PFSK-1 (cell line): ENCODE data around the gene HOXC11.

Source experiments
- FOXP2 ChIP-seq: optimal IDR thresholded peaks from 2 replicates; pipeline ENCODE3; 2011; ENCODE audit warnings: borderline replicate concordance, control low read depth, inconsistent platforms; ENCODE audit not compliant: insufficient read depth; ENCODE audit errors: extremely low read length, extremely low read depth
- POLR2AphosphoS5 ChIP-seq: IDR thresholded peaks from 2 replicates; pipeline ENCODE4 v1.6.1; 2012; ENCODE audit warnings: low read depth, mild to moderate bottlenecking, control low read depth, low read length, moderate library complexity
- REST ChIP-seq, 2 experiments: IDR thresholded peaks; 2 replicates each; pipeline versions ENCODE4 v1.6.1 to v1.8.0; 2011 to 2012; ENCODE audit warnings: low read depth in 2 of 2, low read length in 2 of 2, control low read depth in 1 of 2, inconsistent platforms in 1 of 2, mild to moderate bottlenecking in 1 of 2, moderate library complexity in 1 of 2; ENCODE audit not compliant: insufficient read depth in 1 of 2
- SIN3A ChIP-seq: IDR thresholded peaks from 2 replicates; pipeline ENCODE4 v1.6.1; 2012; ENCODE audit warnings: mild to moderate bottlenecking, low read length, moderate library complexity, borderline replicate concordance; ENCODE audit not compliant: insufficient read depth
- TAF1 ChIP-seq: IDR thresholded peaks from 2 replicates; pipeline ENCODE4 v1.6.1; 2012; ENCODE audit warnings: low read length, control low read depth, borderline replicate concordance; ENCODE audit not compliant: insufficient read depth

HOXC11 gene

GRCh38 chr12:54022960-54023884 lies 50.3 kb downstream of the HOXC11 start:
- TF ChIP-seq FOXP2, result no peak
- no peak for TF ChIP-seq REST (IDR thresholded peaks at IDR 0.05; ENCODE audit: insufficient read depth in 1 of 2, low read depth in 2 of 2, low read length in 2 of 2)
- TF ChIP-seq TAF1, result no peak
- no peak for TF ChIP-seq SIN3A
- no peak for TF ChIP-seq POLR2AphosphoS5

DNA sequence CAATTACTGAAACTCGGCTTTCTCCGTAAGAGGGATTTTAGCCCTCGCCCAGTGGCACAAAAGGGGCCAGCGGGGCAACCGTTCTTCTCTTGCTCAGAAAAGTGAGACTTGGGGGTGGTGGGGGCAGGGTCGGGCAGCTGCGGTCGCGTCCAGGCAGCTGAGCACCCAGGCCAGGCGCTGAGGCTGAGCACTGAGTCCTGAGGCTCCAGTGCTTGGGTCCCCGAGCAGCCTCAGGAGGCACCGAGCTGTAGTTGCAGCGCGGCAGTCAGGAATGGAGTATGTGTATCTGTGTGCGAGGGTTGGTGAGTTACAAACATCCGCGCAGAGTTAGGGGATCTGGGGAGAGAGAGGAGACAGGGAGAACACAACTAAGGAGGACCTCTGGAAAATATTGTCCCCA lies 51.2 kb downstream of the HOXC11 start:
- TF ChIP-seq FOXP2 (no peak), SIN3A (no peak), POLR2AphosphoS5 (no peak), TAF1 (no peak), REST (IDR thresholded peaks at IDR 0.05; ENCODE audit: insufficient read depth in 1 of 2, low read depth in 2 of 2, low read length in 2 of 2) (no peak)

DNA sequence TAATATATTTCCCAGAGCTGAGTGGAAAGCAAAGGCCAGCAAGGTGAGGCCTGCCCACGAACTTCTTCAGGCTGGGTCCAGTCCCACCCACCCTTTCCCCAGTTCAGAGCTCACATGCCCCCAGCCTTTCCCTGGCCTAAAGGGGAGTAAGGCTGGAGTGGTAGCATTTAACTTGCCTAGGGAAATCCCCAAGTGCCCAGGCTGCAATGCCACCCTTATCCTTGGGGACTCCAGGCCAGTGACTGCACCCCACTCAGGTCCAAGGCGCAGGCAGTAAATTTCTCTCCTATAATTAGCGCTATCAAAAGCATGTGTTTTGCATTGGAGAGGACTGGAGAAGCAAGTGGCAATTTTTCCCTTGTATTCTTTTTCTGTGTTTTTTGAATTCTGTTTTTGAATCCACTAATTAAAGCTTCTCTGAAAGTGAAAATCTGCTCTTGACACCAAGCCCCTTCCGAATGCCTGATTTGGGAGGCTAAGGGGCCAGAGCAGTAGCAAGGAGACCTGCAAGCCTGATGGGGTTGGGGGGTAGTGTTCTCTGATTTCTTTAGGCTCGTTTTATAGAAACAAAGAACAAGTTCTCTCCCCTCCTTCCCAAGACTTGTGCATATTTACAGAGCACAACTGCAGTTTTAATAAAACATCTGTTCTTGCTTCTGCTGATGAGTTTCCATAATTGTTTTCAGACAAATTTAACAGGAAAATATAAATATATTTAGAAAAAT lies 51.8 kb downstream of the HOXC11 start:
- no peak for TF ChIP-seq TAF1
- TF ChIP-seq SIN3A, result no peak
- TF ChIP-seq REST (IDR thresholded peaks at IDR 0.05; ENCODE audit: insufficient read depth in 1 of 2, low read depth in 2 of 2, low read length in 2 of 2), result no peak
- TF ChIP-seq POLR2AphosphoS5, result no peak
- no peak for TF ChIP-seq FOXP2

- TF ChIP-seq FOXP2 (no peak), POLR2AphosphoS5 (no peak), REST (IDR thresholded peaks at IDR 0.05; ENCODE audit: insufficient read depth in 1 of 2, low read depth in 2 of 2, low read length in 2 of 2) (no peak), TAF1 (no peak), SIN3A (no peak)
Measured at GRCh38 chr12:54025499-54026405, 52.8 kb downstream of the HOXC11 start.
